GM12801 (cell line): ENCODE results near the gene IMMP2L.

Source experiments
- CTCF ChIP-seq: IDR thresholded peaks from one replicate; pipeline ENCODE4 v1.5.1; 2011; ENCODE audit warnings: control low read depth; ENCODE audit not compliant: insufficient read length; ENCODE audit errors: extremely low read depth

Gene IMMP2L

DNA sequence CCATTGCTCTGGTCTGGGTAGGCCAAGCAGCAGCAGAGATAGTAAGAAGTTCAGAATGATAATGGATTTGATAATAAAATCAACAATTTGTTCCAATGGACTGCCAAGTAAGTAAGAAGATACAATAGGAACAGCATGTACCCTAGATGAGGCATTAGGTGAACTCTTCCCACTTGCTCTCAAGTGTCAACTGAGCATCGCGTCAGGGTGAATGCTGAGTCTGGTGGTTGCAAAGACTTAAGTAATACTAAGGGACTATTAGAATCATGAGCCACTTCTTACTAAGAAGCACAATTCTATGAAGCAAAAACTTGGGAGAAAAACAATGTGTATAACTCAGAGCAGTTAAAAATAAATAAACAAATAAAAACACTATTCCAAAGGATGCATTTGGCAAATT lies 416.8 kb downstream of the IMMP2L start:
- no peak for TF ChIP-seq CTCF

GRCh38 chr7:111140091-111140865 lies 422.0 kb downstream of the IMMP2L start:
- TF ChIP-seq CTCF = no peak

GRCh38 chr7:111138586-111138985 lies 423.7 kb downstream of the IMMP2L start:
- TF ChIP-seq CTCF = no peak

GRCh38 chr7:111138193-111138569 lies 424.1 kb downstream of the IMMP2L start:
- TF ChIP-seq CTCF = no peak

- TF ChIP-seq CTCF = no peak
Measured at GRCh38 chr7:111137296-111138192, 424.7 kb downstream of the IMMP2L start.

DNA sequence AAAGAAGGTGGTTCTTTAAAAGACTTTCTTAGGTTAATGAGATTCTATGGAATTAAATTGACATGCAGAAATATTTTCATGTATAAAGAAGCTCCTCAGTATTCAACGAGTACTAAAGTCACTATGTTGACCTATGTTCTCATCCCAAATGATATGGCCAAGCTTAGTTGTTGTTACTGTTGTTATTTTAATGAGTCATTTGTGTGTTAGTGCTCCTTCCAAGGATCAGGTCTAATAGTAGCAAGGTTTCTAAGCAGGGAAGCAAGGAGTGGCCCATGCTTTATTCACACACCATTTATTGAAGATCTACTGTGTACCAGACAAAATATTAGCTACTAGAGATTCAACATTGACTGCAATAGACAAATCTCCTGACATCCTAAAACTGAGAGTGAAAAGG lies 429.5 kb downstream of the IMMP2L start:
- TF ChIP-seq CTCF = no peak

GRCh38 chr7:111129435-111129834 lies 432.9 kb downstream of the IMMP2L start:
- TF ChIP-seq CTCF = no peak
